Stimulated activated CD8-positive, alpha-beta memory T cell treated with anti-CD3 and anti-CD28 coated beads, Interleukin-7, amount 100 ng/mL, for 48 hours (primary cell): ENCODE measurements around the gene HOXA11.

Experiments
- DNase-seq, 2 donors: peaks; one replicate each; pipeline ENCODE4 v3.0.0-alpha.2; 2020; ENCODE audit warnings: low read depth in 1 of 2; ENCODE audit errors: extremely low read depth in 1 of 2

The HOXA11 gene

GRCh38 chr7:27171325-27171636, 13.8 kb downstream of the HOXA11 start:
- no peak for DNase-seq

GRCh38 chr7:27170426-27171324, 14.4 kb downstream of the HOXA11 start:
- no peak for DNase-seq

DNA sequence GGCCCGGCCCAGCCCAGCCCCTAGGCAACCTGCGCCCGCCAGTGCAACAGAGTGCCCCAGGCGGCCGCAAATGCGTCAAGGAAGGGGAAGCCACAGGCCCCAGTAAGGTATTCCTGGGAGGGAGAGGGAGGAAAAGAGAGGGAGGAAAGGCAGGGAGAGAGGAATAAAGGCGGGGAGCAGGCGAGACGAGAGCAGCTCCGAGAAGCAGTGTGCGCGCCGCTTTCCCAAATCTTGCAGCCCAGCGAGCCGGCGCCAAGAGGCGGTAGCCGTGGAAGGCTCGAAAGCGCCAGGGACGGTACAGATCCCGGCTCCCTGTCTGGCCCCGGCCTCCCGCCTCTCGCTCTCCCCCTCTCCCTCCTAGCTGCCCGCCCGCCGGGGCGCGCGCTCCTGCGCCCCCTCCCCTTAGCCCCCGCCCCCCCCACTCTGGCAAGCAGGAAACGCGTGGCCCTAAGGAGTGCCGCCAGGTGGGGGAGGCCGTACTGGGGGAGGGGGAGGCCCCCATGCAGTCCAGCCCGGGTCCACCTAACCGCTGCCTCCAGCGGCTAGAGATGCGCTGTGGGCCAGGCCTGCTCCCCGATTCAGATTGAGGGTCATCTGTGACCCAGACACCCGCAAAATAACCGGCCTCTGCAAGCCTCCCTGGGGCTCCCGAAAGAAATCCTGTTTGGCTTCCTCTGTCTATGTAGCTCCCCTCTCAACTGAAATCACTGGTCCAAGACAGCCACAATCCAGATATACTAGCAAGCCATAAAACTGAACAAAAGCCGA, 15.2 kb downstream of the HOXA11 start:
- DNase-seq: no peak

- no peak for DNase-seq
Observed at GRCh38 chr7:27168265-27168947, 16.6 kb downstream of the HOXA11 start.

GRCh38 chr7:27167916-27168264, 17.1 kb downstream of the HOXA11 start:
- no peak for DNase-seq

DNA sequence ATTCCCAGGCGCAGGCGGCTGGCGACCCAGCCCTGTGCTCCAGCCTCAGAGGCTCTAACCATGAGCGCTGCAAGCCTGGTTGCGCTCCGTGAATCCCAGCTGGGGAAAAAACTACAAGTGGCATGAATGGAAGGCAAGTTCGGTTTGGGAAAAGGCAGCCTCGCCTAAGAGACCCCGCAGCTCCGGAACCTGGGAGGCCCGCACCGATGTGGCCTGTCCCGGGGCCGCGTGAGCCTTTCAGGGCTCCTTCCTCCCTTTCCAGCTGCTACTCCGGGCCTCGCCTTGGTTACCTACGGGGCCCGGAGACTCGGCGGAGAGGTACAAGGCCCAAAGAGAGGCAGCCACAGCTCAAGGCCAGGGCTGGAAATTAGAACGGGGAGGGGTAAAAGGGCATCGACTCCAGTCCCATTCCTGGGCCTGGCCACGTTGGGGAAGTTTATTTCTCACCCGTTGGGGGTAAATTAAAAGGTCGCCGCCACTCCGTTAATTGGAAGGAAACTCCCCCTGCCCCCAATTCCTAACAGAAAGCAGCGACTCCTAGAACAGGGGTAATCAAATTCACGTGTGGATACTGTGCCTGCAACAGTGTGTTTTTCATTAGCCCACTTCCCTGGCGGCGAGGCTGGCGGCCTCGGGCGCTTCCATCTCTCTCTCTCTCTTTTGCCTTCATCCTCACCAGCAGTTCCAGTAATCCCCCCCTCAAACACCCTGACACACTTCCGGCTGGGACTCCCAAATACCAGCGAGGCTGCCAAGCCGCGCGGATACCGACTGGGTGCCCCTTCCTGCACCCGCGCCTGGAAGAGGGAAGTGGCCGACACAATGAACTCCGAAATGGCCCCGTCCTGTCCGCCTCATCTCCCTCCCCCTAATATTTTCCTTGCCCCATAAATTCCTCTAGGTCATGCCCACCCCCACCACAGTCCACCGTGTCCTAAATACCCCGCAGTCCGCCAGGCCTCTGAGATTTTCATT, 18.2 kb downstream of the HOXA11 start:
- DNase-seq: no peak

DNA sequence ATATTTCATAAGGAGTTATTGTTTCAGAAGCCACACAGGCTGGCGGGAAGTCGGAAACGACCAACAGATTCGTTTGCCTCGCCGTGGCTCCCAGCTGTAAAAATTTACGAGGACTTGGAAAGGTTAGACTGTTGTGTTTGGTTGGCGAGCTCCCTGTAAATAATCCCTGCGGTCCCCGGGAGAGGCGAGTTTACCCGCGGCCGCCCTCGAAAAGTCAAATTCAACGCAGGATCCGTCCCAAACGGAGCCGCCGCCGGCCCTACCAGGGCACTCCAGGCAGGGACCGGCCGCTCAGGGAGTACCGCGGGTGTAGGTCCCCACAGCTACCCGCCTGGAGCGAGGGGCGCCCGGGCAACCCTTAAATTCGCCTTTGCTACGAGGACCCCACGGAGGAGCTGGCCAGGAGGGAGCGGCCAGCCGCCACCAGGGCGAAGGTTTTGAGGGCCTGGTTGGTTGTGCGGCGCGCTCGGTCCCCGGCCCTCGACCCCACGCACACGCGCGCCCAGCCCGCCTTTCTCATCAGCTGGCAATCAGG, 19.0 kb downstream of the HOXA11 start:
- no peak for DNase-seq

GRCh38 chr7:27165089-27165995, 19.7 kb downstream of the HOXA11 start, which contains the start of gene HOXA9:
TSS of gene HOXA9 (minus strand) at chr7:27165537. CDS start at chr7:27165457, 80 bp downstream.
- DNase-seq: no peak

- DNase-seq: no peak
Observed at GRCh38 chr7:27164367-27165088, 20.5 kb downstream of the HOXA11 start.

- no peak for DNase-seq
Observed at GRCh38 chr7:27164045-27164366, 21.0 kb downstream of the HOXA11 start.

DNA sequence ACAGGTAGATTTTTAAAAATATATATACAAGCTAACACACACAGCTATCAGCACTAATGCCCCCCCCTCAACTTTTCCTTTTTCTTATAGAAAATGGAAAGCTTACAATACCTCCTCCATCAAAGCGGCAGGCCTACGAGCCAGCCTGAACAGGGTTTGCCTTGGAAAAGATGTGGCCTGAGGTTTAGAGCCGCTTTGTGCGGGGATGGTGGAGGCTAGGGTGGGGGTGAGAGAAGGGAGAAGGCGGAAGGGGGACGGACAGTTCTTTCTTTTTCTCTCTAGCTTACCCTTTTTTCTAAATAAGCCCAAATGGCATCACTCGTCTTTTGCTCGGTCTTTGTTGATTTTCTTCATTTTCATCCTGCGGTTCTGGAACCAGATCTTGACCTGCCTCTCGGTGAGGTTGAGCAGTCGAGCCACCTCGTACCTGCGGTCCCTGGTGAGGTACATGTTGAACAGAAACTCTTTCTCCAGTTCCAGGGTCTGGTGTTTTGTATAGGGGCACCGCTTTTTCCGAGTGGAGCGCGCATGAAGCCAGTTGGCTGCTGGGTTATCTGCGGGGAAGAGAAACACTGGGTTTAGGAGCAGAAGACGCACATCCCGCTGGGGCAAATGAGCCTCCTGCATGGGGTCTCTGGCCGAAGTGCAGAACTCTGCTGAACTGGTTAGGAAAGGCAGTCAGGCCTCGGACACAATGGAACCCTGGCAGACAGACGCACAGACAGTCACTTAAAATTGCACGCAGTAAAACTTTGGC, 21.6 kb downstream of the HOXA11 start:
- no peak for DNase-seq

DNA sequence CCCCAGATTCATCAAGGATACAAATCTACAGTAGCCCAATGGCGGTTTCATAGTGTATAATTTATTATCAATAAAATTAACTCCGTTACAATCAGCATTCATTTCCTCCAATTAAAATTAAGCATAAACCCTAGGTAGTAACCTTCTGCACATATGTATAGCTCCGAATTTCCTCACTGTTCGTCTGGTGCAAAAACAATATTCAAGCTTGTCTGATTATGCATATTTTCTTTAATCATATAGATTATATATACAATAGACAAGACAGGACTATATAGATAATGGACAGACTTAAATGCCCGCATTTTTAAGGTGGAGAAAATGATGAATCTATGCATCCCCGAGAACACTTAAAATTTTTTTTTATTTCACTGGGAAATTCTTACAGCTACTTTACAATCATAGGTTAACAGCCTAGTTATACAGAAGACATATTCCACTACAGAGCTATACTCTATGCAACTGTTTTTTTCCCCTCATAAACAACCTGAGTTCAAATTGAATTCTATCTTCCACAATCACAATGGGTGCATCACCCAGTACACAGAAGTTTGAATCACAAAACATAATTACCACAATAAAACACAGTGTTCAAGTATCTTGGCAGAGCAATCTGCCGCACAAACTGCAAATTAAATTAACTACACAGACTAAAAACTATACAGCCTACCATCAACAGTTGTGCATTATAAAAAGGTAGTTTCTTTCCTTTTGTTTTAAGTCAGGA, 22.3 kb downstream of the HOXA11 start:
- no peak for DNase-seq

GRCh38 chr7:27161721-27162560, 23.1 kb downstream of the HOXA11 start:
- no peak for DNase-seq

GRCh38 chr7:27161214-27161720, 23.8 kb downstream of the HOXA11 start:
- no peak for DNase-seq

GRCh38 chr7:27160546-27161213, 24.4 kb downstream of the HOXA11 start:
- peak; percentile 62 to 70 for DNase-seq

- no peak for DNase-seq
Observed at GRCh38 chr7:27160145-27160545, 24.9 kb downstream of the HOXA11 start.
